HuH-7.5 (cell line): Measurements from ENCODE around the gene DRGX.

ENCODE experiments used
- DNase-seq: peaks from one replicate; pipeline ENCODE4 v3.0.0; 2011; ENCODE audit warnings: low spot score

The DRGX gene

DNA sequence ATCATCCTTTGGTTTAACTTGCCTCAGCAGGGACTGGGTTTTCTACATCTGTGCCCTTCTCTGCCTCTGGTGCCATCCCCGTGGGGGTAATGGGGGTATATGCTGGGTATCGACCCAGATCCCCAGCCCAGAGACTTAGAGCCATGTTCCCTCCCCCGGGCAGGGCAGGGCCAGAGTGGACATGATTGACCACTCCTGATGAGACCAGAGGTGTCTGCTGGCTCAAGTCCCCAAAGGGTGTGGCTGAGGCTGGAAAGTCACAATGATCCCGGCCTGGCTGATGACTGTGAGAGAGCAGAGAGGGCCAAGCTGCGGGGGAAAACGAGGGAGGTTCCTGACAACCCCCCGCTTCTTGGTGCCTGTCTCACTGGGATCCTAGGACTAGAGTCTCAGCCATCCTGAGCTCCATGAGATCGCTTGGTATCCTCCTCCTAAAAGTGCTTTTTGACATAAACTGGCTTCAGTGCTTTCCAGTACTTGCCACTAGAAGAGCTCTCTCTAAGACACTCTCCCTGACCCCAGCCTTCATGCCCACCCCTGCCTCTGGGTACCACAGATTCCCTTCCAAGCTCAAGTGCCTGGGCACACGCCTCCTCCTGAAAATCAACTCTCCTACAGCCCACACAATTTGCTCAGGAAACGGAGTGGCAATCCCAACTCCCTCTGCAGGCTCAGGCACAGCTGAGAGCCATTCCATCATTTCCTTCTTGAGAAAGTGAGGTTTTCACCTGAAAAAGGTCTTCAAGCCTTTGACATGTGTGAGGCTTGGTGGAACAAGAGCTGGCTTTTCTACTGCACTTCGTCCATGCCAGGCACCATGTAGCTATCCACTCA lies 33.9 kb downstream of the DRGX start:
- no peak for DNase-seq

DNA sequence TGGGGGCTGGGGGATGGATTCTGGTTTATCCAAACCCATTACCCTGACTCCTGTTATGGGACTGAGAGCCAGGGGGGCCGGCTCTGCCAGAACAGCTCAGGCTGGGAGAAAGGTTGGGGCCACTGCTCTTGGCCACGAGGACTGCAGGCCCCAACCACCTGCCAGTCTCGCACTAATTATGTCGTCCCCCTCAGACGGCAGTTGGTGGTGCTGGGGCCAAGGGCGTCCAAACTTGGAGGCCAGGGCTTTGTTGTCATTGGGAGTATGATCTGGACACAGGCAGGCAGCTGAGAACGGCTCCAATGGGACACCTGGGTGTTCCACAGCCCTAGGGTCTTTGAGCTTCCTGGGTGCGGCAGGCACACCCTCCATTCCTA lies 34.7 kb downstream of the DRGX start:
- no peak for DNase-seq

DNA sequence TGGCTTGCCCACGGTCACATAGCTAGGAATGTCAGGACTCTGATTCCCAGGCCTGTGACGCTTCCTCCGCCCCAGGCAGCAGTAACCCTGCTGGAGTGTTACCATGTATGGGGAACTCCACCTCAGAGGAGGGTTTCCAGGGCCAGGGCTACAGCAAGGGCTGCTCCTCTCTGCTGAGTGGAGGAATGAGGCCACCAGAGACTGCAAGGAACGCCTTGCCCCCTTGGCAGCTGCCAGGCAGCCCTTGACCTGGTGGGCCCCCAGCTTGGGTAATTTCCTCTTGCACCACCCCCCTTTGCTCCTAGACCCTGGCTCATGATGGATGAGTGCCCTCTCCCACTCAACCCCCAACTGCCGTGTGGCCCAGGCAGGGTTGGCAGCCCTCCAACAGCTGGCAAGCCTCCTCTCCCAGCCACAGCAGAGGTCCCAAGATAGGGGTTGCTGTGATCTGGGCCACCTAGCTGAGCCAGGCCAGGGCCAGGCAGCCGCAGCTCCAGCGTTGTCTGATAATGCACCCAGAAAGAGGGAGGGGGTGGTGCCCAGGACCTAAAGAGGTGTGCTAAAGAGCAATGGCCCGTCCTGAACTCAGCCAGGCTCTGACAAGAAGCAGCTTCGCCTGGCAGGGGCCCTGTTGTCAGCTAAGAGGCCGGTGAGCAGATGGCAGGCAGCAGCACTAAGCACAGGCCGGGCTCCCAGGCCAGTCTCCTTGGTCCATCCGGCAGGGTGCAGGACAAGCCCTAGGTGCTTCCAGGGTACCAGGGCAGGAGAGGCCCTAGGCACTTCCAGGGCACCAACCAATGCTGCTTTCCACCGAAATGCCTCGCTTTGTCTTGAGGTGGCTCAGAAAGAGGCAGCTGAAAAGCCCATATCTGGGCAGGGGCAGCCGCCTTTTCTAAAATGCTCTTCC lies 35.4 kb downstream of the DRGX start:
- no peak for DNase-seq

DNA sequence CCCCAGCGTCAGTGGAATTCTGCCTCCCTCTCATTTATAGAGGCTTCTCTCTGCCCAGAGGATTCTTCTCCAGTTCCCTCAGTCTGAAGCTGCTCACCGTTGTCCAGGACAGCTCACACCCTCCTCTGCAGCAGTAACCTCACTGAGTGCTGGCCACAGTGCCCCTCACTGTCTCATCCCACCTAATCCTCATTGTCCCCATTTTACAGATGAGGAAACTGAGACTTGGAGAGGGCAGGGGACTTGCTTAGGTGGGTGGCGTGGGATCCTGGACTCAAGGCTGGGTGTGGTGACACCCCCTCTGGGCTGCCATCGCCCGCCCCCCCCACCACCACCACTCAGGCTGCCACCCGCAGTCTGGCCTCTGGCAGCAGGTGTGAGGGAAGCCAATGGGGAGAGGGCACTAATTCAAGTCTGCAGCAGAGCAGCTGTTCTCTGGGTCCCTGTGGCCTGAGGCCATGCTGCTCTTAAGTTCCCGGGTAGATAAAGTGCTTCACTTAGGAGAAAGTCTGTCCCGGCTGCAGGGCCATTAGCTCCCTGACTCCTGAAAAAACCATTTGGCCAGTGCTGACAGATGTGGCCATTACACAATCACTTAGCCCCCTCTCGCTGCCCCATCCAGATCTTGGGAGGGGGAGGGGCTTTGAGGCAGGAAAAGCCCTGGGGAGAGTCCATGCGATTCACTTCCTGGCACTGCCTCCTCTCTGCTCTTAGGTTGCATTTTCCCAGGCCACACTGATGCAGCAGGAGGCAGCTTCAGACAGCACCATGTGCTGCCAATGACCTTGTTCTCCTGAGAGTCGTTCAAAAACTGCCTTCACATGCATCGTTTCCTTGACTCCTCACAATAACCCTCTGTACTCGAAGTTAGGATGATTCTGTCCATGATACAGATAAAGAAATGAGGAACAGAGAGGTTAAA lies 36.3 kb downstream of the DRGX start:
- no peak for DNase-seq

DNA sequence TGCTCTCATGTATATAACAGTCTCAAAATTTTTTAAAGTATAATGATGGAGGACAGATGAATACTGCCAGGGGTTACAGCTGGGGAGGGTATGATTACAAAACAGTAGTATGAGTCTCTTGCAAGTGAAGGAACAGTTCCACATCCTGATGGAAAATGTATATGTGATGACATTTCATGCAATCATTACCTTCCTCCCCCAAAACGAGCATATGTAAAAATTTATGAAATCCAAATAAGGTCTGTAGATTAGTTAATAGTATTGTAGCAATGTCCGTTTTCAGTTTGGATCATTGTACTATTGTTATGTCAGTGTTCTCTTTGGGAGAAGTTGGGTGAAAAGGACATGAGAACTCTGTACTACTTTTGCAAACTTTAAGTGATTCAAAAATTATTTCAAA lies 38.0 kb downstream of the DRGX start:
- no peak for DNase-seq

DNA sequence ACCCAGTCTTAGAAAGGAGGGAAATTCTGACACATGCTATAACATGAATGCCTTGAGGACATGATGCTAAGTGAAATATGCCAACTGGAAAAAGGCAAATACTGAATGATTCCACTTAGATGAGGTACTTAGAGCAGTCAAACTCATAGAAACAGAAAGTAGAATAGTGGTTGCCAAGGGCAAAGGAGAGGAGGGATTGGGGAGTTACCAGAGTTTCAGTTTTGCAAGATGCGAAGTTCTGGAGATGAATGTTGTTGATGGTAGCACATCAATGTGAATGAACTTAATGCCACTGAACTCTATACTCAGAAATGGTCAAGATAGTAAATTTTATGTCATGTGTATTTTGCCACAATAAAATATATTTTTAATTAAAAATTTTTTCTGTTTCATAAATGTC lies 38.9 kb downstream of the DRGX start:
- no peak for DNase-seq

DNA sequence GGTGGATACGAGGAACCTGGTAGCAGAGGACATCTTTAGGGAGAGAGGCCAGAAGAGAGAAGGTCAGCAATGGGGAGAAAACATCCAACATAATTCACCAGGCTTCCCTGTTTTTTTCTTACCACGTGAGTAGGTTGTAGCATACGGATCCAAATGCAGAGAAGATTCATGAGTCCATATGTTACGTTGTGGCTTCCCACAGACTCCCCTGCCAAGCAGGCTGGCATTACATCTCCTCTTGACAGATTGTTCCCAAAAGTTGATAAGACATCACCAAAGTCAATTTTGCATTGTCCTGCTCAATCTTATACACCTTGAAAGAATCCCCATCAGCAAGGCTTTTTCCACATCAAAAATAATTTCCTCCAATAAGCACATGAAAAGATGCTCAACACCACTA lies 39.7 kb downstream of the DRGX start:
- no peak for DNase-seq

DNA sequence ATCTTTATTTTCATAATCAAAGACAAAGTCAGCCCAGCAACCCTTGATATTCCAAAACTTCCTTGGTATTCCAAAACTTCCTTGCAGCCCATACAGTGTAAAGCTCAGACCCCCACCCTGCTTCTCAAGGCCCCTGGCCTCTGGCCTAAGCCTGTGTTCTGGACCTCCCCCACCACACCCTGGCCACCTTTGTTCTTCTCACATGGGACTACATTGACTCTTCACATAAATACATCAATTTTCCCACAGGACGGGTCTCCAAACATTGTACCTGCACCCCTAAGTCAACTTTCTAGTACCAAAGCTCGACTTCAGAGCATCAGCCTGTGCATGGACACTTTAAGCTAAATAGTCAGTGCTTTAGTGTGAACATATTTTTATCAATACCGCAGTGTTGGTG lies 40.7 kb downstream of the DRGX start:
- DNase-seq: no peak

DNA sequence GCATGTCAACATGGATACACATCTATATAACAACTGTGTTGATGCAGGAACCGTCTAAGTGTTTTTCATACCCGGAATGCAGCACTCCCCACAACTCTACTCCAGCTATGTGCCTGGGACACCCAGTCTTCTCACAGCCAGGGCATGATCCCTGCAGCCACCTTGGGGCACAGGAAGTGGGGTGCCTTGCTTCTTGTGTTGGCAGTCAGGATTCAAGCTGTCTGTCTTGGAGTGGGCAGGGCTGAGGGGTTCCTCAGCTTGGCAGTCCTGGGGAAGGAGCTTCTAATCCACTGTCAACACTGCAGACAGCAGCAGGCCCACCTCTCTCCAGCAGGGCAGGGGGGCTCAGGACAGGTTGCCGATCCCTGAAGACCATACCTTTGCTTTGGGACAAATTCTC lies 41.3 kb downstream of the DRGX start:
- DNase-seq: no peak

DNA sequence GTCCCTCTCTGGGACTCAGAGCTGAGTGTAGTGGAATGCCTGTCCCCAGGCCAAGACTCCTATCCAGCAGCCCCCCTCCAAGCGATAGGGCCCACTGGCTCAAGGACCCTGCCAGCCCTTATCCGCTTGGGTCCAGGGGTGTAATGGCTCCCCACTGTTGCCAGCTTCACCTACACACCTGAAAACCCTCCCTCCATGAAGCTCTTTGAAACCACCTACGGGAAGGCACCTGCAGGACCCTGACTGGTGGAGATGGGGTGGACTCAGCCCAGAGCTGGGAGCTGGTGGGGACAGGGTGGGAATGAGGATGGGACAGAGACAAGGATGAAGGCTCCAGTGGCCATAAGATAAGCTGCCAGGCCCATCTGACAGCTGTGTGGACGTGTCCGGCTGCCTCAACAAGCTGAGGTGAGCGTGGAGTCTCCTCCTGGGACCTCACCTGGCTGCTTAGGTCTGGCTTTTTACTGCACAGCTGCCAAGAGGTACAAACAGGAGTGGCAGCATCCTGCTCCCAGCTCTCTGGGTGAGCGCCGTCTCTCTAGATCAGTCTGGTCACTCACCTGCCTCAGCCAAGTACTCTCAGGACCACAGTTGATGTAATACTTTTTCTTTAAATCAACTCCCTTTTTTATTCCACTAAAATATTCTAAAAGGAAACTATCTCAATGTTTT lies 41.9 kb downstream of the DRGX start:
- no peak for DNase-seq

DNA sequence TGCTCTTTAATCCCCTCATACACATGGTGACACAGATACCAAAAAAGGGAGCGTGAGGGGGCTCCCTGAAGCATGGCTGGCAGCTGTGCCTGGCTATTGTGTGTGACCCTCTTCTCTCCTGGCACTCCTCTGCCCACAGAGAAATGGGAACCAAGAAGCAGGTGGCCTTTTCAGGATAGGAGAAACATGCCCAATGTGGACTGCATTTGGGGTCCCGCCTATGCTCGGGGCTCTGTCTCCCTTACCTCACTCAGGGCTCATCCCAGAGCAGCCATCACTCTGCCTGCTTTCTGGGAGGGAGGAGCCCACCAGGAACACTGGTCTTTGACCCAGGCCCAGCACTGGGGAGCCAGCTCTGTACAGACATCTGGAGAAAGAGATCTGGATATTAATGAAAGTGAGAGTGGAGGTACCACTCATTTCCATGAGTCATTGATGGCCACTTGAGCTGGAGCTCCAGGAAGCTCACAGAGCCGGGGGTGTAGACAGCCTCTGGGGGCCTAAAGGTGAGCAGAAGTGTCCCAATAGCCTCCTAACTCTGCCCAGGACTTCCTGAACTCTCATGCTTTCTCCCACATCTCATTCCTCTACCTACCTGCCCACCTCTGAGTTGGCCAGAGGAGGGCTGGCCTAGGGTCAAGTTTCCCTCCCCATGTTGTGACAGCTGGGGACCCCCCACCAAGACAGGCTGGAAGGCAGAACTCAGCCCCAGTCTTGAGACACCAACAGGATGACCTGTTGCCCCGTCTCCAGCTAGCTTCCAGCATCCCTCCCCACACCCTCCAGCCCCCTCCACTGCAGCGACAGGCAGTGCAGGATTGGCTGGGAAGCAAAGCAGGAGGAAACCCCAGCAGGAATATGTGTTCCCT lies 42.6 kb downstream of the DRGX start:
- DNase-seq: no peak

DNA sequence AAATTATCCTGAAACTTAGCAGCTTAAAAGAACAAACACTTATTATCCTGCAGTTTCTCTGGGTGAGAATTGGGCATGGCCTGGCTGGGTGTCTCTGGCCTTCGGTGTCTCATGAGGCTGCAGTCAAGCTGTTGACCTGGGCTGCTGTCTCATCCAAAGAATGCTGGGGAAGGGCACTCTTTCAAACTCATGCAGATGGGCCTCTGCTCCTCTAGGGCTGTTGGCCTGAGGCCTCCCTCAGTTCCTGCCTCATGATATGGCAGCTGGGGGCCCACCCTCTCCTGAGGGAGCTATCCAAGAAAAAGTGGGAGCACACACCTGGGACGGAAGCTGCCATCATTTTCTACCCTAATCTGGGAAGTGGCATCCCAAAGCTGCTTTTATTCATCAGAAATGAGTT lies 43.6 kb downstream of the DRGX start:
- no peak for DNase-seq

DNA sequence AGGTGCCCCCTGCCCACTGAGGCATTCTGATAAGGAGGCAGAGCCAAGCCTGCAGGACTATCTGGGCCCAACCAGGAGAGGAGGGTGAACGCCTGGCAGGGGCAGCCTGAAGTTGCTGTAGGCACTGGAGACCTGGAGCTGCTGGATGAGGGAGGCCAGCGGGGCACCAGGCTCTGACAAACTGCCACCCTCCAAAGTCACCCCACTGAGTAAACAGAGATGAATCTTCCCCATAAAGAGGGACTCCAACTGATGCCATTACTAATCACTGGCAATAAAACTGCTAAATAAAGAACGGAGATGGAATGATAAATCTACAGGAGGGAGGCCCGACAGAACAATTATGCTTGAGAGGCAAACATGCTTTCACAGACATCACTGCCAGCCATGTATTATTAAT lies 44.2 kb downstream of the DRGX start:
- no peak for DNase-seq

DNA sequence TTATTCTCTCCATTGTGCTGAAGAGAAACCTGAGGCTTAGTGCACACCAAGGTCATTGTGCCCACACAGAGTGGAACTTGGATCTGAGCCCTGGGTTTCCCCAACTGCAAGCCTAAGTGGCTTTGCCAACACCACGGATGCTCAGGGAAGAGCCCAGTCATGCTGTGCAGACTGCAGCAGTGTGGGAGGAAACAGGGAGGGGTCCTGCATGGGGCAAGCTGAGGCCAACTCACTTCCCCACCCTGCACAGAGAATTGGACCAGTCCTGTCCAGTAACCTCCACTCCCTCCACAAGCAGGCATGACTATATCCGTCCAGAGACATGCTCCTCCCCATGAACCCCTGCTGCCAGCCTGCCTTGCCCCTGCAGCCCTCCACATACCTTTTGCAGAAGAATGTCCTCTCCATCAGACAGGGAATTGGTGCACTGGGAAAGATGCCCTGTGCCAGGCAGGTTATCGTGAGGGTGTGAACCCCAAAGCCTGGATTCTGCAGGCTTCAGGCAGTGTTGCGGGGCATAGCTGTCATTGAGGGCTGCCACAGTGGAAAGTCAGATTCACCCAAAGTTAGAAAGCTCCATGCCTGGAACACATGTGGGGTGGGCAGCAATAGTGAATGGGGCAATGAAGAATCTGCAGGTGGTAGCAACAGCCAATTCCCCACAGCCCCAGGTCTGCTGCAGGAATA lies 44.9 kb downstream of the DRGX start:
- no peak for DNase-seq

DNA sequence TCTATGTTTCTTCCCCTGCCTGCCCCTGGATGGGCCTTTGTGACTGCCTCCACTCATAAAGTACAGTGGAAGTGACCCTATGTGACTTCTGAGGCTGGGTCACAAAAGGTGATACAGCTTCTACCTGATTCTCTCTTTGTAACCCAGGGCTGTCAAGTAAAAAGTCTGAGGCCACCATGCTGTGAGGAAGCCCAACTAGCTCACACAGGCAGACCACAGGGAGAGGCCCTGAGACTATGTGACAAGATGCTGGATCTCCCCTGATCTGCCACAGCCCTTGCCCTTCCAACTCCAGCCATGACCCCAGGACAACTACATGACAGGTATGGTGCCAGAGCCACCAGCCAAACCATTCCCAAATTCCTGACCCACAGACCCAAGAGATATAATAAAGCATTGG lies 45.8 kb downstream of the DRGX start:
- no peak for DNase-seq

DNA sequence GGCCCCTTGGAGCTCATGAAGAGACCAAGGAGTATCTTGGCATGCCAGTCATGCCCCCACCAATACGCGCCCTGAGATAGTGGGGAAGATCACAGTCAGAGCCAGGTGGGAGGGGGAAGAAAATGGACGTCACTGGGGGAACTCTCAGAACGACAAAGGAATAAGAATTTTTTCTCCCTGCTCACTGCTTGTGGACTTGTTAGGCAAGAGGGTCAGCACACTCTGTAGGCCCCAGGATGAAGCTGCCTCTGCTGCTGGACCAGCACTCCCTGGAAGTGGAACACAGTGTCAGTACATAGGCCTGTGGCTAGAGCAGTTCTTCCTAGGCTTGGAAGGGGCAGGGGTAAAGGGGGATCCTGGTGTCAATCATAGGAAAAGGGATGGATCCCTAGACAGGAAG lies 46.5 kb downstream of the DRGX start:
- no peak for DNase-seq

DNA sequence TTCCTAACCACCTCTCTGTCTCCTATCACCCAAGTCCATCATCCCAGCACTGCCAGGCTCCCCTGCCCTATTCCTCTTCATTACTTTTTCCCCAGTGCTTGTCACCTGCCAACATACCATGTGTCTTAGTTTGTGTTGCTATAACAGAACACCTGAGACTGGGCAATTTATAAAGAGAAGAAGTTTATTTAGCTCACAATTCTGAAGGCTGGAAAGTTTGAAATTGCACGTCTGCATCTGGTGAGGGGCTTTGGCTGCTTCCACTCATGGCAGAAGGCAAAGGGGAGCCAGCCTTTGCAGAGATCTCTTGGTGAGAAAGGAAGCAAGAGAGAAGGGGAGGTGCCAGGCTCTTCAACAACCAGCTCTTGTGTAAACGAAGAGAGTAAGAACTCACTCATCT lies 47.3 kb downstream of the DRGX start:
- no peak for DNase-seq

DNA sequence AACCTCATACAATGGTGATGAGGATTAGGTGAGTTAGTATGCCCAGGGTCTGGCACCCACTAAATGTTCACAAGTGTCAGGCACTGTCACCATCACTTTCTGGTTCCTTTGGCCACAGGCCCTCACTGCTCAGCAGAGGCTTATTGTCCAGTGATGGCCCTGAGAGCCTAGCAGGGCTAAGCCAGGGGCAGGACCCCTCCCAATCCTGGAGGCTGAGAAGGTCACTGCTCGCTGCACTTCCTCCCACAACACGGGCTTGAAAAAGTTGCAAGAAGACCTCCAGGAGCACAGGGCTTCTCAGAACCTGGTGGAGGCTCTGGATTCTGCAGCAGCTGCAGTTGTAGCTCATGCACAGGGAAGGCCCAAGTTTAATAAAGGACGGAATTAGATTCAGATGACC lies 48.1 kb downstream of the DRGX start:
- DNase-seq: no peak

DNA sequence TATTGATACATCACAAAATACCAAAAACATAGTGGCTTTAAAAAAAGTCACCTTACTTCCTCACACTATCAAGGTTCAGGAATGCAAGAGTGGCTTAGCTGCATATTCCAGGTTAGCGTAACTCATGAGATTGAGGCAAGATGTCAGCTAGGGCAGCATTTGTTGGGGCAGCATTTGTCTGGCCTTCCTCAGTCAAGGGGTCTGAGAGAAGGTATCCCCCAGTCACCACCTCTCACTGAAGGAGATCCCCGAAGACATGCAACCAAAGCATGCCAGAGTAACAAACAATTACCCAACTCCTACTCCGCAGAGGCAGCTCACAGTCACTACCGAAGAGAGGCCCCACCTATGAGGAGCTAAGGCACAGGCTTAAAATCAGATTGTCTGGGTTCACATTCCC lies 48.5 kb downstream of the DRGX start:
- no peak for DNase-seq

DNA sequence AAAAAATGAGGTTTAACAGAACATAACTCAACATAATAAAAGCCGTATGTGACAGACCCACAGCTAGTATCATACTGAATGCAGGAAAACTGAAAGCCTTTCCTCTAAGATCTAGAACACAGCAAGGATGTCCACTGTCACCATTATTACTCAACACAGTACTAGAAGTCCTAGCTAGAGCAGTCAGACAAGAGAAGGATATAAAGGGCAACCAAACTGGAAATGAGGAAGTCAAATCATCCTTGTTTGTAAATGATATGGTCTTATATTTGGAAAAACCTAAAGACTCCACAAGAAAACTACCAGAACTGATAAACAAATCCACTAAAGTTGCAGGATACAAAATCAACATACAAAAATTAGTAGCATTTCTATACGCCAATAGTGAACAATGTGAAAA lies 51.0 kb downstream of the DRGX start:
- no peak for DNase-seq
